GM19193 (cell line): ENCODE measurements around the gene RABL2B.

Experiments used
- POLR2A ChIP-seq: IDR thresholded peaks from 4 replicates; pipeline ENCODE4 v1.6.1; 2011; ENCODE audit not compliant: insufficient read depth, insufficient read length; ENCODE audit errors: extremely low read depth

The RABL2B gene

DNA sequence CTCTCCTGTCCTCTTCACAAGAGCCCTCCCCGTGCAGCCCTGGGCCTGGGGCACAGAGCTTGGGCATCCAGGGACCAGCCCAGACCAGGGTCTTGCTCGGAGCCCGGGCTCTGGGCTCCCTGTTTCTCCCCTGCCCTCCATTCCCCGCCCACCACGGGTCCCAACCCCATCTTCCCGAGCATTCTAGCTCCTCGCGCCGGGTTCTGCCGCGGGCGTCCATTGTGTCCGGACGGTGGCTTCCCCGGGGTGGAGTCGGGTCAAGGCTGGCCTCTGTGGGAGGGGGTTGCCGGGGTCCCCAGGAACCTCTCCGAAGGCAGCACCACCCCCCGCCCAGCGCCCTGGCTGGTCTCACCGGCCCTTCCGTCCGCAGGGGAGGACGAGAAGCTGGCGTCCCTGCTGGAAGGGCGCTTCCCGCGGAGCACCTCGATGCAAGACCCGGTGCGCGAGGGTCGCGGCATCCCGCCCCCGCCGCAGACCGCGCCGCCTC lies 63.6 kb downstream of the RABL2B start:
- no peak for TF ChIP-seq POLR2A

DNA sequence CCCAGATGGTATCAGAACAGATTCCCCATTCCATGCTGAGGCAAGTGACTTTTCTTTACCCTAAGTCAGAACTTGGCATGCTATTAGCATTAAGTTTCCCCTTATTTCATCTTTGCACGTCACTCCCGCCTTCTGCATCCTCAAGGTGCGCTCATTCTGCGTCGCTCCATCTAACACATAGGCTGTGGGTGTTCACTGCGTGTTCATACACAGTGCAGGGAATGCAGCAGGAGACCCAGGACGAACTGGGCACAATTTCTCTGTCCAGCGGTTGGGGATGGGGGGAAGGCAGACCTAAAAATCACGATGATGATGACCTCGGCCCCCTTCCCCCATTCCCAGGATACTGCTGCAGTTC lies 65.1 kb downstream of the RABL2B start:
- TF ChIP-seq POLR2A = no peak

DNA sequence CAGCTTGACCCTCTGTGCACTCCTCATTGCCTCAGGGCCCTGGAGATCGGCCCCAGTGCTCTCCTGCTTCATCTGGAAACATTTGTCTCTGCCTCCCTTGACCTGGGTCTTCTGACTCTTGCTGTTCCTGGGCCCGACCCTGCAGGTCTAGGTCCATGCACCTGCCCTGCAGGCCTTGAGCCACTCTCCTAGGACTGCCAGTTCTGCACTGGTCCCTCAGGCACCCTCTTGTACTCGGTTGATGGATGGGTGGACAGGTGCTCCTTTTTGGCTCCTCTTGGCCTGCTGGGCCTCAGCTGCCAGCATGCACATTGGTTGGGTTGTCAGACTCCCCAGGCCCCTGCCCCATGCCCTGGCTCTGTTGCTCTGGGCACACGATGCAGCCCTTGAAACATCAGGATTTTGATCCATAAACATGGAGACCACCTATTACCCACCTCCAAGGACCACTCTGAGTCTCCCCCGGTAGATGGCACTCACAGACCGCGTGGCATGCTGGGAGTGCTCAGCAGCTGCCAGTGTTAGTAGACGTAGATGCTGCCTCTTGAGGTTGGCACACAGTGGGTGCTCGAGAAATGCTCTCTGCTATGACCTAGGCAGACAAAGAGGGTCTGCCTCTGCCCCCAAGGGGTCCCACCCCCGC lies 65.6 kb downstream of the RABL2B start:
- no peak for TF ChIP-seq POLR2A
